ENCODE results near the gene ISLR.

Gene ISLR

GRCh38 chr15:74179983-74180880, 6.7 kb downstream of the ISLR start:
- DNase-seq (ENCODE audit: low read depth, low spot score), result no peak
- TF ChIP-seq CTCF (IDR thresholded peaks at IDR 0.05; ENCODE audit: insufficient read depth, low read length, missing control alignments), result peak; percentile 24
- H3K4me3 ChIP-seq (ENCODE audit: low read depth, low read length), result no peak overlapping the region
- ChIA-PET CTCF (interaction anchor here (1.1 to 1.6 kb wide), 3 partner anchors 14 to 128 kb away, joined by 3 to 5 read pairs (median 5); no protein-coding TSS in a partner anchor), POLR2A (interaction anchor here (1.1 to 3.3 kb wide), 4 partner anchors 8 to 16 kb away, joined by 3 to 20 read pairs (median 4); no protein-coding TSS in a partner anchor)

GRCh38 chr15:74180881-74181602, 7.5 kb downstream of the ISLR start:
- no peak for DNase-seq (ENCODE audit: low read depth, low spot score)

GRCh38 chr15:74182131-74182530, 8.6 kb downstream of the ISLR start:
- ChIA-PET CTCF (no interaction called here), POLR2A (no interaction called here)
- no peak for DNase-seq (ENCODE audit: low read depth, low spot score)
- TF ChIP-seq CTCF (IDR thresholded peaks at IDR 0.05; ENCODE audit: insufficient read depth, low read length, missing control alignments), result no peak
- H3K4me3 ChIP-seq (ENCODE audit: low read depth, low read length), result no peak overlapping the region

More at GRCh38 chr15:74180881-74181602, 7.5 kb downstream of the ISLR start:
- CTCF ChIA-PET, result interaction anchor here (0.6 to 1.6 kb wide), 3 partner anchors 13 to 127 kb away, joined by 3 to 5 read pairs (median 5); no protein-coding TSS in a partner anchor
- H3K4me3 ChIP-seq (ENCODE audit: low read depth, low read length), result no peak overlapping the region
- TF ChIP-seq CTCF (IDR thresholded peaks at IDR 0.05; ENCODE audit: insufficient read depth, low read length, missing control alignments), result no peak
- POLR2A ChIA-PET, result interaction anchor here (3.3 kb wide), 1 partner anchor 15 kb away, joined by 20 read pairs; no protein-coding TSS in a partner anchor

- no peak for TF ChIP-seq CTCF (IDR thresholded peaks at IDR 0.05; ENCODE audit: insufficient read depth, low read length, missing control alignments)
- no peak overlapping the region for H3K4me3 ChIP-seq (ENCODE audit: low read depth, low read length)
- ChIA-PET POLR2A (no interaction called here), CTCF (no interaction called here)
- DNase-seq (ENCODE audit: low read depth, low spot score), result no peak
These were observed 11.1 kb downstream of the ISLR start for GRCh38 chr15:74184582-74185091.

- no peak for TF ChIP-seq CTCF (IDR thresholded peaks at IDR 0.05; ENCODE audit: insufficient read depth, low read length, missing control alignments)
- ChIA-PET CTCF (interaction anchor here (0.8 to 1.5 kb wide), 3 partner anchors 9 to 135 kb away, joined by 3 read pairs; no protein-coding TSS in a partner anchor), POLR2A (no interaction called here)
- no peak overlapping the region for H3K4me3 ChIP-seq (ENCODE audit: low read depth, low read length)
- no peak for DNase-seq (ENCODE audit: low read depth, low spot score)
These were observed 12.3 kb downstream of the ISLR start for GRCh38 chr15:74185710-74186348.
